ENCODE measurements around the gene FADS3. TPM values are rescaled to one million over a fixed set of nuclear protein-coding genes. Genes with fewer than 3 reads are reported as not detected.

The FADS3 gene
- total and polyA plus RNA-seq, 2 experiments from 2014 or later, result 44.4 to 73.5 TPM

GRCh38 chr11:61854206-61854895 lies 37.0 kb downstream of the FADS3 start:
- H3K27me3 Mint-ChIP-seq (ENCODE audit: insufficient read depth, low read depth, poor library complexity), result peaks cover 8% of the 10 kb centered on the region
- Histone ChIP-seq H3K9me2 (ENCODE audit: insufficient read depth) (no peaks in the 10 kb centered on the region), H3K27me3 (ENCODE audit: insufficient read depth) (no peaks in the 10 kb centered on the region), H2AFZ (no peak overlapping the region), H3K79me2 (replicated peaks; ENCODE audit: insufficient read depth) (peaks cover 8% of the 10 kb centered on the region; the same call in 1 of the 2 replicates), H3K4me1 (ENCODE audit: insufficient read depth) (no peaks in the 10 kb centered on the region), H3K36me3 (ENCODE audit: insufficient read depth) (peaks cover 60% of the 10 kb centered on the region), H3F3A (replicated peaks; ENCODE audit: low read depth) (peaks cover 18% of the 10 kb centered on the region; the same call in 1 of the 2 replicates), H3K4me3 (no peak overlapping the region), H3K4me2 (no peak overlapping the region), H3K27ac (ENCODE audit: low read depth) (no peak overlapping the region), H4K20me1 (replicated peaks; ENCODE audit: insufficient read depth) (peaks cover 19% of the 10 kb centered on the region)
- no peaks in the 10 kb centered on the region for H3K4me1 Mint-ChIP-seq
- TF ChIP-seq ZNF114 (CRISPR knock-in tag; IDR thresholded peaks at IDR 0.05) (no peak), JUNB (IDR thresholded peaks at IDR 0.05; ENCODE audit: unreplicated experiment) (no peak), CREB1 (CRISPR knock-in tag; IDR thresholded peaks at IDR 0.05; ENCODE audit: low read depth) (no peak), STAT1 (IDR thresholded peaks at IDR 0.05; ENCODE audit: unreplicated experiment) (no peak), EZH2phosphoT487 (IDR thresholded peaks at IDR 0.05; ENCODE audit: unreplicated experiment) (no peak), CTCF (conservative IDR thresholded peaks at IDR 0.05; ENCODE audit: low read depth in 2 of 2) (no peak), ETS1 (IDR thresholded peaks at IDR 0.05) (no peak), ZNF462 (CRISPR knock-in tag; IDR thresholded peaks at IDR 0.05) (no peak), POLR2AphosphoS5 (IDR thresholded peaks at IDR 0.05; ENCODE audit: low read depth) (no peak), NANOG (IDR thresholded peaks at IDR 0.05; ENCODE audit: borderline replicate concordance) (no peak), ZNF331 (CRISPR knock-in tag; IDR thresholded peaks at IDR 0.05; ENCODE audit: low read depth) (no peak), EZH2 (IDR thresholded peaks at IDR 0.05; ENCODE audit: low read depth, unreplicated experiment) (no peak), REST (IDR thresholded peaks at IDR 0.05; ENCODE audit: unreplicated experiment) (no peak)
- no peak overlapping the region for H3K4me3 Mint-ChIP-seq
- no peaks in the 10 kb centered on the region for H3K9me3 Mint-ChIP-seq
- DNase-seq (ENCODE audit: low spot score) (no peak), ATAC-seq (no peak)
- H3K36me3 Mint-ChIP-seq (ENCODE audit: low read depth), result peaks cover 84% of the 10 kb centered on the region
- H3K27ac Mint-ChIP-seq, result no peak overlapping the region; the same call in 1 of the 2 replicates
